ENCODE measurements around the gene KCTD7. TPM values are rescaled to one million over a fixed set of nuclear protein-coding genes. Genes with fewer than 3 reads are reported as not detected.
"Not testable (repeated sequence)": the region's sequence is repeated elsewhere in the genome, so short reads cannot be mapped to it uniquely, and the experiment has no call there.

The KCTD7 gene
- total RNA-seq, 1 experiment from 2014 or later, result 5.5 TPM

GRCh38 chr7:66597461-66597860 is 31.2 kb upstream of the KCTD7 start:
- no peaks in the 10 kb centered on the region for H3K27me3 ChIP-seq (ENCODE audit: low read length)
- DNase-seq, result no peak
- H2AFZ ChIP-seq (ENCODE audit: low read length), result no peak overlapping the region
- H3K9ac ChIP-seq (ENCODE audit: low read length), result no peak overlapping the region
- TF ChIP-seq, protein P1, sequence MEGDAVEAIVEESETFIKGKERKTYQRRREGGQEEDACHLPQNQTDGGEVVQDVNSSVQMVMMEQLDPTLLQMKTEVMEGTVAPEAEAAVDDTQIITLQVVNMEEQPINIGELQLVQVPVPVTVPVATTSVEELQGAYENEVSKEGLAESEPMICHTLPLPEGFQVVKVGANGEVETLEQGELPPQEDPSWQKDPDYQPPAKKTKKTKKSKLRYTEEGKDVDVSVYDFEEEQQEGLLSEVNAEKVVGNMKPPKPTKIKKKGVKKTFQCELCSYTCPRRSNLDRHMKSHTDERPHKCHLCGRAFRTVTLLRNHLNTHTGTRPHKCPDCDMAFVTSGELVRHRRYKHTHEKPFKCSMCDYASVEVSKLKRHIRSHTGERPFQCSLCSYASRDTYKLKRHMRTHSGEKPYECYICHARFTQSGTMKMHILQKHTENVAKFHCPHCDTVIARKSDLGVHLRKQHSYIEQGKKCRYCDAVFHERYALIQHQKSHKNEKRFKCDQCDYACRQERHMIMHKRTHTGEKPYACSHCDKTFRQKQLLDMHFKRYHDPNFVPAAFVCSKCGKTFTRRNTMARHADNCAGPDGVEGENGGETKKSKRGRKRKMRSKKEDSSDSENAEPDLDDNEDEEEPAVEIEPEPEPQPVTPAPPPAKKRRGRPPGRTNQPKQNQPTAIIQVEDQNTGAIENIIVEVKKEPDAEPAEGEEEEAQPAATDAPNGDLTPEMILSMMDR (conservative IDR thresholded peaks at IDR 0.05; ENCODE audit: low read depth, low read length), result no peak
- TF ChIP-seq EZH2phosphoT487 (IDR thresholded peaks at IDR 0.05; ENCODE audit: borderline replicate concordance, low read length) (no peak), EZH2 (IDR thresholded peaks at IDR 0.05; ENCODE audit: low read length, unreplicated experiment) (no peak)
- no peak for ATAC-seq
- no peaks in the 10 kb centered on the region; the same call in 1 of the 2 replicates for H3K36me3 ChIP-seq (ENCODE audit: low read depth, low read length)
- peaks cover 1% of the 10 kb centered on the region for H3K79me2 ChIP-seq (ENCODE audit: low read length)
- intact Hi-C loops (cut with micrococcal nuclease), result loop anchor here (10.0 kb wide), 1 partner anchor 57 kb away; no protein-coding TSS in a partner anchor
- no peaks in the 10 kb centered on the region for H3K9me3 ChIP-seq (ENCODE audit: low read length)
- H4K20me1 ChIP-seq (ENCODE audit: low read length), result no peaks in the 10 kb centered on the region
- ChIA-PET POLR2A (ENCODE audit: unreplicated experiment) (no interaction called here), CTCF (no interaction called here)
- H3K4me1 ChIP-seq (ENCODE audit: insufficient read depth, low read length), result peaks cover 5% of the 10 kb centered on the region
- no peak overlapping the region for H3K4me3 ChIP-seq (ENCODE audit: low read length)
- H3K9me2 ChIP-seq (replicated peaks; ENCODE audit: low read length), result no peaks in the 10 kb centered on the region
- no peak overlapping the region for H3K27ac ChIP-seq (ENCODE audit: low read length)
- H3F3A ChIP-seq (ENCODE audit: low read length, unreplicated experiment), result no peaks in the 10 kb centered on the region
- BruUV-seq (replicated peaks), result no TSS peak
- no peak overlapping the region for H3K4me2 ChIP-seq (ENCODE audit: low read length)

DNA sequence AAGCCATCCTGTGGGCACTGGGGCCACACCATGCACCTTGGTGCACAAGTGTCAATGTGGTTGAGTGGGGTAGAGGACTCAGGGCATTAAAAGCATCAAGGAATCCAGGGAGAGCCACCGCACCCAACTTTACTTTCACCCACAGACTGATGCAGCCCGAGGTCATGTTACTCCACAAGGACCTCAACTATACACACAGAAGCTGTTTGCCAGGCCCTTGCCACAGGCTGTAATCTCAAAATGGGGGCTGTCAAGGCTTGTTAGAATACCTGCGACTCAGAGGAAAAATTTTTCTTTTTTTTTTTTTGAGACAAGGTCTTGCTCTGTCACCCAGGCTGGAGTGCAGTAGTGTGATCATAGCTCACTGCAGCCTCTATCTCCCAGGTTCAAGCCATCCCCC is 26.5 kb upstream of the KCTD7 start:
- Histone ChIP-seq H3K4me2 (ENCODE audit: low read length) (no peak overlapping the region), H3K9me2 (replicated peaks; ENCODE audit: low read length) (no peaks in the 10 kb centered on the region), H3K4me1 (ENCODE audit: insufficient read depth, low read length) (no peaks in the 10 kb centered on the region), H4K20me1 (ENCODE audit: low read length) (no peaks in the 10 kb centered on the region), H3K79me2 (ENCODE audit: low read length) (no peaks in the 10 kb centered on the region), H3K27ac (ENCODE audit: low read length) (no peak overlapping the region), H2AFZ (ENCODE audit: low read length) (no peak overlapping the region), H3K36me3 (ENCODE audit: low read depth, low read length) (no peaks in the 10 kb centered on the region), H3K9me3 (ENCODE audit: low read length) (no peaks in the 10 kb centered on the region), H3K9ac (ENCODE audit: low read length) (no peak overlapping the region), H3K4me3 (ENCODE audit: low read length) (no peak overlapping the region), H3K27me3 (ENCODE audit: low read length) (no peaks in the 10 kb centered on the region), H3F3A (ENCODE audit: low read length, unreplicated experiment) (no peaks in the 10 kb centered on the region)
- DNase-seq, result no peak
- BruUV-seq (replicated peaks), result no TSS peak
- TF ChIP-seq, protein P1 (conservative IDR thresholded peaks at IDR 0.05; ENCODE audit: low read depth, low read length), result no peak
- TF ChIP-seq EZH2 (IDR thresholded peaks at IDR 0.05; ENCODE audit: low read length, unreplicated experiment) (no peak), EZH2phosphoT487 (IDR thresholded peaks at IDR 0.05; ENCODE audit: borderline replicate concordance, low read length) (no peak)
- CTCF ChIA-PET, result no interaction called here
- ATAC-seq, result no peak
- POLR2A ChIA-PET (ENCODE audit: unreplicated experiment), result no interaction called here
- intact Hi-C loops (cut with micrococcal nuclease), result no loop called here

DNA sequence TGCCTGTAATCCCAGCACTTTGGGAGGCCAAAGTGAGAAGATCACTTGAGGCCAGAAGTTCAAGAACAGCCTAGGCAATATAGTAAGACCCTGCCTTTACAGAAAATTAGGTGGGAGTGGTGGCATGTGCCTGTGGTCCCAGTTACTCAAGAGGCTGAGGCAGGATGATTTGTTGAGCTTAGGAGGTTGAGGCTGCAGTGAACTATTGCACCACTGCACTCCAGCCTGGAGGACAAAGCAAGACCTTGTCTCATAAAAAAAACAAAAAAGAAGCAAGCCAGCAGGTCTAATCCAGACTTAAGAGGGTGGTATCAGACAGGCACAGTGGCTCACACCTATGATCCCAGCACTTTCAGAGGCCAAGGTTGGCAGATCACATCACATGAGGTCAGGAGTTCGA is 24.5 kb upstream of the KCTD7 start:
- H3K4me2 ChIP-seq (ENCODE audit: low read length), result no peak overlapping the region
- H3F3A ChIP-seq (ENCODE audit: low read length, unreplicated experiment), result no peaks in the 10 kb centered on the region
- DNase-seq, result no peak
- H3K4me1 ChIP-seq (ENCODE audit: insufficient read depth, low read length), result no peaks in the 10 kb centered on the region
- H3K79me2 ChIP-seq (ENCODE audit: low read length), result no peaks in the 10 kb centered on the region
- ChIA-PET CTCF (no interaction called here), POLR2A (ENCODE audit: unreplicated experiment) (no interaction called here)
- H3K9me3 ChIP-seq (ENCODE audit: low read length), result no peaks in the 10 kb centered on the region
- H3K4me3 ChIP-seq (ENCODE audit: low read length), result no peak overlapping the region
- TF ChIP-seq EZH2 (IDR thresholded peaks at IDR 0.05; ENCODE audit: low read length, unreplicated experiment) (no peak), EZH2phosphoT487 (IDR thresholded peaks at IDR 0.05; ENCODE audit: borderline replicate concordance, low read length) (no peak)
- TF ChIP-seq, protein P1 (conservative IDR thresholded peaks at IDR 0.05; ENCODE audit: low read depth, low read length), result no peak
- no peak overlapping the region for H2AFZ ChIP-seq (ENCODE audit: low read length)
- no peak overlapping the region for H3K9ac ChIP-seq (ENCODE audit: low read length)
- intact Hi-C loops (cut with micrococcal nuclease), result no loop called here
- H4K20me1 ChIP-seq (ENCODE audit: low read length), result no peaks in the 10 kb centered on the region
- H3K36me3 ChIP-seq (ENCODE audit: low read depth, low read length), result no peaks in the 10 kb centered on the region
- BruUV-seq (replicated peaks), result no TSS peak
- H3K27ac ChIP-seq (ENCODE audit: low read length), result no peak overlapping the region
- no peaks in the 10 kb centered on the region for H3K27me3 ChIP-seq (ENCODE audit: low read length)
- H3K9me2 ChIP-seq (replicated peaks; ENCODE audit: low read length), result no peaks in the 10 kb centered on the region
- no peak for ATAC-seq

GRCh38 chr7:66606540-66607291 is 22.0 kb upstream of the KCTD7 start:
- H3K4me2 ChIP-seq (ENCODE audit: low read length); H3K36me3 ChIP-seq (ENCODE audit: low read depth, low read length); H3K4me3 ChIP-seq (ENCODE audit: low read length); H3K4me1 ChIP-seq (ENCODE audit: insufficient read depth, low read length); DNase-seq; H3K9ac ChIP-seq (ENCODE audit: low read length); H3F3A ChIP-seq (ENCODE audit: low read length, unreplicated experiment); POLR2A ChIA-PET (ENCODE audit: unreplicated experiment); H3K9me2 ChIP-seq (replicated peaks; ENCODE audit: low read length); H4K20me1 ChIP-seq (ENCODE audit: low read length); H3K79me2 ChIP-seq (ENCODE audit: low read length); ATAC-seq; H2AFZ ChIP-seq (ENCODE audit: low read length); H3K9me3 ChIP-seq (ENCODE audit: low read length); intact Hi-C loops (cut with micrococcal nuclease); BruUV-seq (replicated peaks); H3K27ac ChIP-seq (ENCODE audit: low read length); H3K27me3 ChIP-seq (ENCODE audit: low read length); CTCF ChIA-PET: not testable (repeated sequence)
